Neural progenitor cell (in vitro differentiated cells): Measurements from ENCODE around the gene PRKAG1.

ENCODE experiments used
- CTCF ChIP-seq: fragments of 200-600 bp; sonication (generic); IDR thresholded peaks from 2 replicates; pipeline ENCODE4 v1.5.1; 2017; ENCODE audit warnings: antibody characterized with exemption, mild to moderate bottlenecking
- EZH2 ChIP-seq: fragments of 200-600 bp; sonication (generic); IDR thresholded peaks from 2 replicates; pipeline ENCODE4 v1.6.1; 2017; ENCODE audit warnings: antibody characterized with exemption, mild to moderate bottlenecking, moderate library complexity
- EZH2phosphoT487 ChIP-seq: fragments of 200-600 bp; sonication (generic); IDR thresholded peaks from 2 replicates; pipeline ENCODE4 v1.6.1; 2017; ENCODE audit warnings: antibody characterized with exemption

GRCh38 chr12:48993787-48994186 is 24.8 kb downstream of the PRKAG1 start:
- TF ChIP-seq CTCF, result no peak
- TF ChIP-seq EZH2, result no peak
- TF ChIP-seq EZH2phosphoT487, result no peak
